ENCODE measurements around the gene HTR3C. TPM values are rescaled to one million over a fixed set of nuclear protein-coding genes. Genes with fewer than 3 reads are reported as not detected.
"Not testable (repeated sequence)": the region's sequence is repeated elsewhere in the genome, so short reads cannot be mapped to it uniquely, and the experiment has no call there.

Gene HTR3C
- total RNA-seq, 4 donors from 2014 or later: not detected

GRCh38 chr3:184062637-184063036, 9.8 kb downstream of the HTR3C start:
- no peak for TF ChIP-seq POLR2A (IDR thresholded peaks at IDR 0.05)
- TF ChIP-seq, protein P1, sequence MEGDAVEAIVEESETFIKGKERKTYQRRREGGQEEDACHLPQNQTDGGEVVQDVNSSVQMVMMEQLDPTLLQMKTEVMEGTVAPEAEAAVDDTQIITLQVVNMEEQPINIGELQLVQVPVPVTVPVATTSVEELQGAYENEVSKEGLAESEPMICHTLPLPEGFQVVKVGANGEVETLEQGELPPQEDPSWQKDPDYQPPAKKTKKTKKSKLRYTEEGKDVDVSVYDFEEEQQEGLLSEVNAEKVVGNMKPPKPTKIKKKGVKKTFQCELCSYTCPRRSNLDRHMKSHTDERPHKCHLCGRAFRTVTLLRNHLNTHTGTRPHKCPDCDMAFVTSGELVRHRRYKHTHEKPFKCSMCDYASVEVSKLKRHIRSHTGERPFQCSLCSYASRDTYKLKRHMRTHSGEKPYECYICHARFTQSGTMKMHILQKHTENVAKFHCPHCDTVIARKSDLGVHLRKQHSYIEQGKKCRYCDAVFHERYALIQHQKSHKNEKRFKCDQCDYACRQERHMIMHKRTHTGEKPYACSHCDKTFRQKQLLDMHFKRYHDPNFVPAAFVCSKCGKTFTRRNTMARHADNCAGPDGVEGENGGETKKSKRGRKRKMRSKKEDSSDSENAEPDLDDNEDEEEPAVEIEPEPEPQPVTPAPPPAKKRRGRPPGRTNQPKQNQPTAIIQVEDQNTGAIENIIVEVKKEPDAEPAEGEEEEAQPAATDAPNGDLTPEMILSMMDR (IDR thresholded peaks at IDR 0.05): no peak

DNA sequence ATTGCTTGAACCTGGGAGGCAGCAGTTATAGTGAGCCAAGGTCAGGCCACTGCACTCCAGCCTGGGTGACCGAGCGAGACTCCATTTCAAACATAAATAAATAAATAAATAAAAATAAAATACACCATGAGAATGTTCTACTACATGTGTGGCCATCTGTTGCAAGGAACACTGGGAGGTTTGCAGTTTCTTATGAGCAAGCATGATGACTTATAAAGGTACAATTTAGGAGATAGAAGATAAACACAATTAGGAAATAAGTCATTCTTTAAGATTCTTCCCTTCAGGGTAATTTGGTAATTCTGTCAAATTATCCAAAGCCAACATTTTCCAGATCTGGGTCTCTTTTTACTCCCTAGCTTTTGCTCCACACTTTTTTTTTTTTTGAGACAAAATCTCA, 13.4 kb downstream of the HTR3C start:
- H3K9me3 ChIP-seq: no peaks in the 10 kb centered on the region
- no peaks in the 10 kb centered on the region for H3K27me3 ChIP-seq
- no peaks in the 10 kb centered on the region for H3K4me1 ChIP-seq
- H3K4me3 ChIP-seq: no peak overlapping the region
- H3K27ac ChIP-seq: no peak overlapping the region
- H3K36me3 ChIP-seq: no peaks in the 10 kb centered on the region
- TF ChIP-seq, protein P1 (IDR thresholded peaks at IDR 0.05): no peak
- no peak for TF ChIP-seq POLR2A (IDR thresholded peaks at IDR 0.05)
- no peak for DNase-seq

More at GRCh38 chr3:184062637-184063036, 9.8 kb downstream of the HTR3C start:
- H3K36me3 ChIP-seq: no peaks in the 10 kb centered on the region
- H3K4me3 ChIP-seq: no peak overlapping the region
- no peaks in the 10 kb centered on the region for H3K27me3 ChIP-seq
- H3K9me3 ChIP-seq: no peaks in the 10 kb centered on the region
- no peaks in the 10 kb centered on the region for H3K4me1 ChIP-seq
- H3K27ac ChIP-seq: no peak overlapping the region
- DNase-seq: no peak

GRCh38 chr3:184067573-184068055, 14.8 kb downstream of the HTR3C start:
- H3K27ac ChIP-seq: no peak overlapping the region
- no peaks in the 10 kb centered on the region for H3K36me3 ChIP-seq
- no peaks in the 10 kb centered on the region for H3K27me3 ChIP-seq
- TF ChIP-seq, protein P1 (IDR thresholded peaks at IDR 0.05): no peak
- no peak for TF ChIP-seq POLR2A (IDR thresholded peaks at IDR 0.05)
- H3K9me3 ChIP-seq: no peaks in the 10 kb centered on the region
- no peak overlapping the region for H3K4me3 ChIP-seq
- no peak for DNase-seq
- no peaks in the 10 kb centered on the region for H3K4me1 ChIP-seq

GRCh38 chr3:184068344-184068743, 15.5 kb downstream of the HTR3C start:
- TF ChIP-seq, protein P1 (IDR thresholded peaks at IDR 0.05): no peak
- TF ChIP-seq POLR2A (IDR thresholded peaks at IDR 0.05): no peak
- no peaks in the 10 kb centered on the region for H3K9me3 ChIP-seq

GRCh38 chr3:184071142-184071541, 18.3 kb downstream of the HTR3C start:
- not testable (repeated sequence) for H3K4me1 ChIP-seq, H3K9me3 ChIP-seq, H3K4me3 ChIP-seq, H3K36me3 ChIP-seq, DNase-seq, H3K27me3 ChIP-seq, H3K27ac ChIP-seq

More at GRCh38 chr3:184068344-184068743, 15.5 kb downstream of the HTR3C start:
- H3K27ac ChIP-seq: no peak overlapping the region
- H3K36me3 ChIP-seq: no peaks in the 10 kb centered on the region
- H3K4me3 ChIP-seq: no peak overlapping the region
- no peak for DNase-seq
- H3K27me3 ChIP-seq: no peaks in the 10 kb centered on the region
- no peaks in the 10 kb centered on the region for H3K4me1 ChIP-seq

- Histone ChIP-seq H3K36me3 (no peaks in the 10 kb centered on the region), H3K9me3 (no peaks in the 10 kb centered on the region), H3K4me1 (no peaks in the 10 kb centered on the region), H3K27ac (no peak overlapping the region), H3K27me3 (no peaks in the 10 kb centered on the region), H3K4me3 (no peak overlapping the region)
- TF ChIP-seq, protein P1 (IDR thresholded peaks at IDR 0.05): no peak
- no peak for TF ChIP-seq POLR2A (IDR thresholded peaks at IDR 0.05)
- DNase-seq: no peak
Measured at GRCh38 chr3:184073621-184074020, 20.8 kb downstream of the HTR3C start.

Measured in Peyer's patch (tissue), 4 donors.